ENCODE data around the gene TNS1. TPM values are rescaled to one million over a fixed set of nuclear protein-coding genes. Genes with fewer than 3 reads are reported as not detected.

Gene TNS1
- total RNA-seq, 1 donor from 2014 or later, result 11.6 TPM

DNA sequence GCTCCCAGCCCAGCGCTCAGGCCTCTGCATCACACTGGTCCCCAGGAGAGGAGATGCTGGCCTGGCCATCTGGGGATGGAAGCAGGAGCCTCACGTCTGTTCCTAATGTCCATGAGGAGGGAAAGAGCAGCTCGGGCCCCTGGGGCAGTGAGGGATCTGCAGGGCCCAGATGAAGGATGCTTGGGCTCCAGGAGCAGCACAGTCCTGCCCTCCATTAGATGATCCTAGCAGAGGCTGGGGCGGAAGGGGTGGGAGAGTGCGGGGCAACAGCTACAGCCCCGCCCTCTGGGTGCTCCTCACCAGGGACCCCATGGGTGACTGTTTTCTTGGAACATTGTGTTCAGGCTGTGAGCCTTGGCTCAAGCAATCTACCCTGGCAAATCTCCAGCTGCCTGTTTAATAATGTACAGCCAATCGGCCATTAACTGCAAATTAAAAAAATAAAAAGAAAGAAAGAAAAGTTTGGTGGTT is 49.7 kb downstream of the TNS1 start:
- H3K9me3 Mint-ChIP-seq (ENCODE audit: unreplicated experiment), result no peaks in the 10 kb centered on the region
- TF ChIP-seq CTCF (IDR thresholded peaks at IDR 0.05; ENCODE audit: unreplicated experiment), result no peak
- no peaks in the 10 kb centered on the region for H3K36me3 Mint-ChIP-seq (ENCODE audit: low read depth, unreplicated experiment)
- DNase-seq (ENCODE audit: low spot score), result no peak
- H3K4me3 Mint-ChIP-seq (ENCODE audit: unreplicated experiment), result no peak overlapping the region
- peaks cover 15% of the 10 kb centered on the region for H3K27me3 Mint-ChIP-seq (ENCODE audit: unreplicated experiment)
- peaks cover 11% of the 10 kb centered on the region for H3K4me1 Mint-ChIP-seq (ENCODE audit: unreplicated experiment)
- no peak overlapping the region for H3K27ac Mint-ChIP-seq (ENCODE audit: unreplicated experiment)

GRCh38 chr2:217952409-217952808 is 50.4 kb downstream of the TNS1 start:
- Mint-ChIP-seq H3K9me3 (ENCODE audit: unreplicated experiment) (no peaks in the 10 kb centered on the region), H3K4me1 (ENCODE audit: unreplicated experiment) (peaks cover 16% of the 10 kb centered on the region), H3K27me3 (ENCODE audit: unreplicated experiment) (peaks cover 15% of the 10 kb centered on the region), H3K27ac (ENCODE audit: unreplicated experiment) (no peak overlapping the region), H3K4me3 (ENCODE audit: unreplicated experiment) (no peak overlapping the region), H3K36me3 (ENCODE audit: low read depth, unreplicated experiment) (no peaks in the 10 kb centered on the region)
- no peak for DNase-seq (ENCODE audit: low spot score)
- no peak for TF ChIP-seq CTCF (IDR thresholded peaks at IDR 0.05; ENCODE audit: unreplicated experiment)

DNA sequence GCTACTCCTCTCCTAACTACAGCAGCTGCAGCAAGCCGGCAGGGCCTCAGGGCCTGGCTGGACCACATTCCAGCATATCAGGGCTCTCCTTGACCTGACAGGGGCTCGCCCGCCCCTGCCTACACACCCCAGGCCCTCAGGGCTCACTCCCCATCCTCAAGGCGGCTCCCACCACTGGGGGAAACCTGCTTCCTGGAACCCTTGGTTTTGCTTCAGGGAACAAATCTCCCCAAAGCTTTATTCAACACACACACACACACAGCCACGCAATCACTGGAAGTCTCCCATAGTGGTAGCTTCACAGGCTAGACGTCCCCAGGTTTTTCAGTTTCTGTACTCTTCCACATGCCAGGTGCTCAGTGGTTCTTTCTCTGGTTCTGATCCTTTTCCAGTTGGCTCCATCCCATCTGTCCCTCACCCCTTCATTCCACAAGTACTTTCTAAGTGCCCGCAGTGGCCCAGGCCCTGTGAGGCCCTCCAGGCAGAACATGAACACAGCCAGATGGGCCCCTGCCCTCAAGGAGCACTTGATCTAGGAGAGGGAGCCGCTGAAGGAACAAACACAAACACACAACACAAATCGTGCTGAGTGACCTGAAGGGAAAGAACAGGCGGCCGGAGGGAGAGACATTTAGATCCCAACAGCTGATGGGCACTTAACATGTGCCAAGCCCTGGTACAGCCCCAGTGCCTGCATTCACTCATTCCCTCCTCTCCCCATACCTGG is 51.1 kb downstream of the TNS1 start:
- TF ChIP-seq CTCF (IDR thresholded peaks at IDR 0.05; ENCODE audit: unreplicated experiment), result no peak
- H3K27ac Mint-ChIP-seq (ENCODE audit: unreplicated experiment), result no peak overlapping the region

GRCh38 chr2:217951091-217951490 is 51.7 kb downstream of the TNS1 start:
- Mint-ChIP-seq H3K9me3 (ENCODE audit: unreplicated experiment) (no peaks in the 10 kb centered on the region), H3K27me3 (ENCODE audit: unreplicated experiment) (peaks cover 11% of the 10 kb centered on the region), H3K4me1 (ENCODE audit: unreplicated experiment) (peaks cover 14% of the 10 kb centered on the region), H3K4me3 (ENCODE audit: unreplicated experiment) (no peak overlapping the region), H3K27ac (ENCODE audit: unreplicated experiment) (no peak overlapping the region), H3K36me3 (ENCODE audit: low read depth, unreplicated experiment) (no peaks in the 10 kb centered on the region)
- DNase-seq (ENCODE audit: low spot score), result no peak
- TF ChIP-seq CTCF (IDR thresholded peaks at IDR 0.05; ENCODE audit: unreplicated experiment), result no peak

More for the DNA sequence above, 51.1 kb downstream of the TNS1 start:
- H3K9me3 Mint-ChIP-seq (ENCODE audit: unreplicated experiment), result no peaks in the 10 kb centered on the region
- H3K4me1 Mint-ChIP-seq (ENCODE audit: unreplicated experiment), result peaks cover 18% of the 10 kb centered on the region
- no peak overlapping the region for H3K4me3 Mint-ChIP-seq (ENCODE audit: unreplicated experiment)
- peaks cover 13% of the 10 kb centered on the region for H3K27me3 Mint-ChIP-seq (ENCODE audit: unreplicated experiment)
- H3K36me3 Mint-ChIP-seq (ENCODE audit: low read depth, unreplicated experiment), result no peaks in the 10 kb centered on the region
- DNase-seq (ENCODE audit: low spot score), result no peak

- peaks cover 11% of the 10 kb centered on the region for H3K27me3 Mint-ChIP-seq (ENCODE audit: unreplicated experiment)
- no peaks in the 10 kb centered on the region for H3K9me3 Mint-ChIP-seq (ENCODE audit: unreplicated experiment)
- H3K36me3 Mint-ChIP-seq (ENCODE audit: low read depth, unreplicated experiment), result no peaks in the 10 kb centered on the region
- no peak for TF ChIP-seq CTCF (IDR thresholded peaks at IDR 0.05; ENCODE audit: unreplicated experiment)
- no peak overlapping the region for H3K27ac Mint-ChIP-seq (ENCODE audit: unreplicated experiment)
- H3K4me3 Mint-ChIP-seq (ENCODE audit: unreplicated experiment), result no peak overlapping the region
- peaks cover 15% of the 10 kb centered on the region for H3K4me1 Mint-ChIP-seq (ENCODE audit: unreplicated experiment)
- DNase-seq (ENCODE audit: low spot score), result no peak
Measured at GRCh38 chr2:217950401-217950871, 52.4 kb downstream of the TNS1 start.

Data from endothelial cell (in vitro differentiated cells).